GM03348 (cell line): Measurements from ENCODE around the gene CDA.
"Not testable (repeated sequence)": the region's sequence is repeated elsewhere in the genome, so short reads cannot be mapped to it uniquely, and the experiment has no call there.

ENCODE experiments used
- DNase-seq: peaks from one replicate; pipeline ENCODE4 v3.0.0; 2012; ENCODE audit warnings: low spot score

Gene CDA

GRCh38 chr1:20586953-20587660, 1.8 kb upstream of the CDA start:
- peak; percentile 44 for DNase-seq

- no peak for DNase-seq
Observed at GRCh38 chr1:20587661-20588053, 1.2 kb upstream of the CDA start.

DNA sequence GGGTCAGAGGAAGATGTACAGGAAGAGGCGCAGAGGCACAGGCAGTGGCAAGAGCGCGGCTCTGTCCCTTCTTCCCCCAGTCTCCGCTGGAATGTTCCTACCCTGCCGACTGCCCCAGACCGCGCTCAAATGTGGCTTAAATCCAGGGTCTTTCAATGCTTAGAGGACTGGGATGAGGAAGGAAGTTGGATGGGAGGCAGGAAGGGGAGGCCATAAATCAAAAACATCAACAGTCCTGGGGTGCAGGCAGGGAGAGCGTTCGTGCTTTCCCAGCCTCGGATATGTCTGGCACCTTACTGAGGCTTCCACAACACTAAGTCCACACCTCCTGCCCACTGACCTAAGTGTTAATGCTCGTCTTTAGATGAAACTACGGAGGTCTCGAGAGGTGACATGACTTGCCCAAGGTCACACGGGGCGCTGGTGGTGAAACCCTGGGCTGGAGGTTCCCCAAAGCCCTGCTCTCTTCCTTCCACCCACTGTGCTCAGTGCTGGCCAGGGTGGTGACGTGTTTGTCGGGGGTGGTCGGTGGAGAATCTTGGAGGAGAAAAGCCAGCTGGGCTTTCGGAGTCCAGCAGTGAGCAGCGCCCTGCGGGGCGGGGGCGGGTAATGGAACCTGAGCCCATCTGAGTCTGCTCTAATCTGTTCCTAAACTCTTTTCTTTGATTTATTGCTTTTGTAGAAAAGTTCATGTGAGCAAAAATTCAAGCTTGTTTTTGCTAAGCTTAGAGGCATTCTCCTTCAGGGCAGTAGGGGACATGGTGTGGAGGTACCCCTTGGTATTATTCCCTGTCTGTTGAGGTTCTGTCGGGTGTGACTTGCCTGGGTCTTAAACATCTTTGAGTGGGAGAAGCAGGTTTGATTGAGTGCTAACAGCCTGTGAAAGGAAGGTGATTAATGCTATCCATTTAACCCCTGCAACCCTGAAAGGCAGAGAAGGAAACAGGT, 708 bp downstream of the CDA start:
- peak; percentile 76 for DNase-seq

DNA sequence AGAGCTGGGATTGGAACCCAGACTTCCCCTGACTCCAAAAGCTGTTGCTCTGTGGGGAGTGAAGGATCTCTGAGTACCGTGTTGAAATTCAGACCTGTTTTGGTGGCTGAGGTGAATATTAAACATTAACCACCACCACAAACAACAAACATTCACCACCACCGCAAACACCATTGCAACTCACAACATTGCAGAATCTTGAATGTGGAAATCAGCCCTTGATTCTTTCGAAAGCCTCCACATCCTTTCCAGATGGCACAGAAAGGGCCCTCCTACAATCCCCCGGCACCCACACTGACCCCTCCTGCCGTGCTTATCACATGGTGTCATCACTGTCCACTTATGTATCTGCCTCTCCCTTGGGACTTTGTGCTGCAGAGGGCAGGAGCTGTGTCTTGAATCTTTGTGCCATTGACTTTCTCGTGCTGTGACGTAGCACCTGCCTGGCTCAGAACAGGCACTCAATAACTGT, 1.4 kb downstream of the CDA start:
- peak; percentile 82 for DNase-seq

GRCh38 chr1:20593756-20594155, 4.9 kb downstream of the CDA start:
- DNase-seq: no peak

GRCh38 chr1:20594746-20595145, 5.8 kb downstream of the CDA start:
- DNase-seq: no peak

DNA sequence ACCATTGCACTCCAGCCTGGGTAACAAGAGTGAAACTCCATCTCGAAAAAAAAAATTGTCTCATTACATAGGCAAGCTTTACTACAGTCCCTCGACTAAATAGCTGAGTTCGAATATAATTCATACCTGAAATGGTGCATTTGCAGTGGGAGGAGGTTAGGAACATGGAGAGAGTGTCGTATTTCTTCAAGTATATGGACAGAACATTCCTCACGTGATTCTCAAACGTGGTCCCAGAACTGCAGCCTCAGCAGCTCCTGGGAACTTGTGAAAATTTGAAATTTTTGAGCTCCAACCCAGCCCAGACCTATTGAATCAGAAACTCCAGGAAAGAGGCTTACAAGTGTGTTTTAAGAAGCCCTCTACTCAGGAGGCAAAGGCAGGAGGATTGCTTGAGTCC, 7.2 kb downstream of the CDA start:
- no peak for DNase-seq

- no peak for DNase-seq
Observed at GRCh38 chr1:20597650-20598049, 8.8 kb downstream of the CDA start.

GRCh38 chr1:20600156-20600555, 11.3 kb downstream of the CDA start:
- peak; percentile 21 for DNase-seq

GRCh38 chr1:20601129-20601825, 12.4 kb downstream of the CDA start:
- no peak for DNase-seq

- no peak for DNase-seq
Observed at GRCh38 chr1:20602851-20603450, 14.1 kb downstream of the CDA start.

DNA sequence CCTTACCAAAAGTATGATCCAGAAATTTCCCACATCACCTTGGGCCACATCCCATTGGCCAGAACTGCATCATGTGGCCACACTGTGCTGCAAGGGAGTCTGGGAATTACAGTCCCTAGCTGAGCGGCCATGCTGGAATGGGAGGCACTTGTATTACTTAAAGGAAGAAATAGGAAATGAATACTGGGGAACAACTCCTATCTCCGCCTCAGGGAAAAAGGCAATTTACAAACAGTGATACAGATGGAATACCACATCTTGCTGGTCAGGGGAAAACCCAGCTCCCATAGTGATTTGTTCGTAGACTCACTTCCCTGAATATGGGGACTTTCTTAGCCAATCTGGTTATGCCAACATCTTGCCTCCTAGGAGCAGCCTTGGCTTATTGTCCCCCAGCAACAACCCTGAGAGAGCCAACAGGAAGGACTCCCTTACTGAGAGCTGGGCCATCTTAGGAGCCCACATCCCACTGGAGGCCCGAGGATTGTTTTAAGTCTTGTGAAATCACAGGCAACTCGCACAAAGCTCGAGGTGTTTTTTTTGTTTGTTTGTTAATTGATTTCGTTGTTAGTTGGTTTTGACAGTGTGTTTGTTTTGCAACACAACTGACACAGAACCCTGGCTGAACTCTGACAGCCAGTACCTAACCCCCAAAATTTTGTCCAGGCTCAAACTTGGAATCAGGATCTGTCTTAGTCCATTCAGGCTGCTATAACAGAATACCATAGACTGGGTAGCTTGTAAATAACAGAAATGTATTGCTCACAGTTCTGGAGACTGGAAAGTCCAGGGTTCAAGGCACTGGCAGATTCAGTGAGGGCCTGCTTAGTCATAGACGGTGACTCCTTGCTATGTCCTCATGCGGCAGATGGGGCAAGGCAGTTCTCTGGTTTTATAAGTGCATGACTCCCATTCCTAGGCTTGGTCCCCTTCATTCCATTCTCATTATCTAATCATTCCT, 14.9 kb downstream of the CDA start:
- DNase-seq: peak; percentile 87

GRCh38 chr1:20604678-20605077, 15.8 kb downstream of the CDA start:
- DNase-seq: peak; percentile 23

DNA sequence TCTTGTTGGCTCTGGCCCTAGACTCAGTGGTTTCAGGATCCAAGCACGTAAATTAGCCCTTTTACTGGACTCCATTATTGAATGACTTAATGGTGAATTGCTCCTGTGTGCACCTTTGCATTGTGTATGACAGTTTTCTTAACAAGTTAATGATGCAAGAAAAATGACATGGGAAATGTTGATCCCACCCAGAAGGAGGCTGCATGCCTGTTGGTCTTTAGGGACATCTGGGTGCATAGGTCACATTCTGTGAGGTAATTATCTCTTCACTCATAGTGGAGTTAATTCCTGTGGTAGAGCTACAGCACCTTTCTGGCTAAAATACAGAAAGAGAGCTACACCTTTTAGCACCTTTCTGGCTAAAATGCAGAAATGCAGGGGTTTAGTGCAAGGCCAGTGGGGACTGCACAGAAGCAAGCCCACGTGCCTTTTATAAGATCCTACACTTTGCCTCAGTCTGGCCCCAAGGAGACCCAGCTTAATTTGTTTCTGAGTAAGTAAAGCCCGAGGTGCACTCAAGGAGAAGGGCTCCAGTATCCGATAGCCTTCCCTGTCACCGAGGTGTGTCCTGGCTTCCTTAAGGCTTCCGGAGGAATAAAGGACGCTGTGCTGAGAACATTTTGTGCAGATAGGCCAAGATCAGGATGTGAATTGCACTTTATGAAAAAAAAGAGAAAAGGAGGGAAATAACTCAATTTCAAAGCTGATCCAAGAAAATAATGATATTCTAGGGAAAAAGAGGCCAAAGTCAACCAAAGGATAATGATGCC, 18.1 kb downstream of the CDA start:
- DNase-seq: not testable (repeated sequence)

DNA sequence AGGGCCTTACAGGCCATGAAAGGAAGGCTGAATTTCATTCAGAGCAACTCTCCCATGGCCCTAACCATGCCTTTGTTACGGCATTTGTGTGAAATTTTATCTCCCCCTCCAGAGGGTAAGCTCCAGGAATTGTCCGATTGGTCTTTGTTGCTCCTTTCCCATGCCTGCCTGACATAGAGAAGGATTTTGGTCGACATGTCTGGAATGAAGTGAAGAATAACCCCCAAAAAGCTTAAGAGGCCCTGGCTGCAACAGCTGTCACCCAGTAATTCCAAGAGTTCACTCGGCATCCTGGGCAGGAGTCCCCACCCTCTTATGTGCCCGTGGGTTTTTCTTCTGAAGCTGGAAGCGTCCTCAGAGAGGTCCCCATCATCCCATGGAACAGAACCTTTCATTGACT, 20.6 kb downstream of the CDA start:
- DNase-seq: no peak

- DNase-seq: no peak
Observed at GRCh38 chr1:20610970-20611369, 22.1 kb downstream of the CDA start.

GRCh38 chr1:20611652-20612051, 22.8 kb downstream of the CDA start:
- DNase-seq: no peak

- DNase-seq: no peak
Observed at GRCh38 chr1:20612221-20612746, 23.4 kb downstream of the CDA start.

GRCh38 chr1:20614131-20614579, 25.3 kb downstream of the CDA start:
- DNase-seq: no peak
